ENCODE measurements around the gene TMEM208. TPM values are rescaled to one million over a fixed set of nuclear protein-coding genes. Genes with fewer than 3 reads are reported as not detected.

Gene TMEM208
- total and polyA plus RNA-seq, 9 donors = 17.5 to 27.1 (median 22.3) TPM

DNA sequence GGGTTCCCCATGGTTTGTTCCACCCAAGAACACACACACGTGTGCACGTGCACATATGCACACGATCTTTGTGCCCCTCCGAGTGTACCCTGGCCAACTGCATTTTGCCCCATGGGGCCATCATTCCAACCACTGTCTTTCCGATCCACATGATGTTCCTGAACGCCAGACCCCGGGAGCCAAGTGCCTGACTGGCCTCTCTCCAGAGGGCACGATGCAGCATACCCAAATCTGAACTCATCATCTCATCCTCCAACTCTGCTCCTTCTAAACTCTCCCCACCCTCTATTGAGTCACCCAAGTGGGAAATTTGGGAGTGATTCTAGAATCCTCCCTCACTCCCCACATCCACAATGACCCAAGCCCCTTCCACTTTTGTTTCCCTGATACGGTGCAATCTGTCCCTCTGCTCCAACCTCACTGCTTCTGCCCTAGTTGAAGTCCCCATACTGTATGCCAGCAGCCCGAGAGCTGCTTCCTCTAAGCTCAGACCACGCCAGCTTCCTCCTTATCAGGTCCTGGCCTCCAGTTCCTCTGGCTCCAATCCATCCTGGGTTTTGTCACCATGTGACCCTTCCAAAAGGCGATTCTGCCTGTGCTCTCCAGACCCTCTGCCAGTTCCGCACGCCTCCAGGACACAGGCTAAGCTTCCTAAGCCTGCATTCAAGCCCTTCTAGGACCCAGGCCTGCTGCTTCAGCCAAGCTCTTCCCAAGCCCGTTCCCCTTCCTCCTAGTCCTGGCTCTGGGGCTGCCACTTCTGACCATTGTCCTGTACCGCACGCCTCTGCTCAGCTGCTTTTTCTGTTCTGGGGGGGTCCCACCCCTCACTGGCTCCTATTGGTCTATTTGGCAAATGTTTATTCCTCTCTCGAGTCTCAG, 10.1 kb upstream of the TMEM208 start:
- Histone ChIP-seq H3K27me3 (ENCODE audit: control insufficient read depth, insufficient read depth, low read length) (no peaks in the 10 kb centered on the region), H3K4me3 (ENCODE audit: low read length) (no peak overlapping the region), H3K27ac (ENCODE audit: low read length) (no peak overlapping the region), H3K9me3 (replicated peaks; ENCODE audit: control insufficient read depth, low read depth, low read length) (no peaks in the 10 kb centered on the region), H3K36me3 (ENCODE audit: control insufficient read depth, insufficient read depth, low read length) (peaks cover 6% of the 10 kb centered on the region), H3K4me1 (ENCODE audit: control insufficient read depth, insufficient read depth, low read length) (peaks cover 7% of the 10 kb centered on the region)
- peak; percentile 42 for DNase-seq
- 72% methylated on average over 15 of the region's 18 CpGs for WGBS (ENCODE audit: insufficient coverage)

DNA sequence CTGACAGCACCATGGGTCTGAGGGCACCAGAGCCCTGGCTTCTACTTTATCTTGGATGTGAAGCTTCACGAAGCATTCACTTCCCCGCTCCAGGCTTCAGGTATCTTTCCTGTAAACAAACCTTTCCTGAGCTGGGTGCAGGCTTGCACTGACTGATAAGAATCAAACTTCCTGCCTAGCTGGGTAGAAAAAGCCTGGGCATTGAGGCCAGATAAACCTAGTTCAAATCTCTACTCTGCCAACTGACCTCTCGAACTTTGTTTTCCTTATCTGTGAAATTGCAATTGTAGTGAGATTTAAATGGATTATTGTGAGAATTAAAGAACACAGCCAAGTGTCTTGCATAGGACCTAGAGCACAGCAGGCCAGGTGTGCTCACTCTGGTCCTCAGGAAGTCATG, 2.9 kb upstream of the TMEM208 start:
- no peak overlapping the region for H3K4me3 ChIP-seq (ENCODE audit: low read length)
- no peak for DNase-seq
- H3K4me1 ChIP-seq (ENCODE audit: control insufficient read depth, insufficient read depth, low read length) = peaks cover 23% of the 10 kb centered on the region
- H3K27me3 ChIP-seq (ENCODE audit: control insufficient read depth, insufficient read depth, low read length) = no peaks in the 10 kb centered on the region
- H3K9me3 ChIP-seq (replicated peaks; ENCODE audit: control insufficient read depth, low read depth, low read length) = no peaks in the 10 kb centered on the region
- H3K27ac ChIP-seq (ENCODE audit: low read length) = no peak overlapping the region
- H3K36me3 ChIP-seq (ENCODE audit: control insufficient read depth, insufficient read depth, low read length) = peaks cover 12% of the 10 kb centered on the region
- WGBS (ENCODE audit: insufficient coverage) = 79% methylated on average over 2 of the region's 3 CpGs

DNA sequence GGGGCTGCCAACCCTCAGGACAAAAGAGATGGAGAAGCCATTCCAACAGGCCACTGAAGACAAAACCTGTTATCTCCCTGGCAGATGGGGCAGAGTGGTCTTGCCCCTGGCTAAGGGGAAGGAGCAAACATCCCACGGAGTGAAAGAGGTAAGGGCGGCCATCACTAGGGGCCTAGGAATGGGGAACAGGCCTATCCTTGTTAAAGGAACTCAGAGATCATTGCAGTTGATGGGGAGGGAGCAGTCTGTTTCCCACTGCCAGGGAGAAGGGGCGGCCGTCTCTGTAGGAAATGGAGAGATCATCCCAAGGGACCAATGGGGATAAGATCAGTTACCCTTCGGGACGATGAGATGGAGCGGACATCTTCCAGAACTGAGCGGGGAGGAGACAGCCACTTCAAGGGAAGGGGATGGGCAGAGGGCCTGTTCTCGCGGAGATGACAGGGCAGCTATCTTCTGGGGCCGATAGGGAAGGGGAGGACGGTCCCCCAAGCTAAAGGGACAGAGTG, 581 bp upstream of the TMEM208 start:
- Histone ChIP-seq H3K4me1 (ENCODE audit: control insufficient read depth, insufficient read depth, low read length) (peaks cover 23% of the 10 kb centered on the region), H3K27ac (ENCODE audit: low read length) (peak overlapping the region; percentile 86), H3K9me3 (replicated peaks; ENCODE audit: control insufficient read depth, low read depth, low read length) (no peaks in the 10 kb centered on the region), H3K27me3 (ENCODE audit: control insufficient read depth, insufficient read depth, low read length) (no peaks in the 10 kb centered on the region), H3K36me3 (ENCODE audit: control insufficient read depth, insufficient read depth, low read length) (peaks cover 35% of the 10 kb centered on the region), H3K4me3 (ENCODE audit: low read length) (peak overlapping the region; percentile 78)
- DNase-seq = no peak
- WGBS (ENCODE audit: insufficient coverage) = 7% methylated on average over 11 of the region's 12 CpGs

DNA sequence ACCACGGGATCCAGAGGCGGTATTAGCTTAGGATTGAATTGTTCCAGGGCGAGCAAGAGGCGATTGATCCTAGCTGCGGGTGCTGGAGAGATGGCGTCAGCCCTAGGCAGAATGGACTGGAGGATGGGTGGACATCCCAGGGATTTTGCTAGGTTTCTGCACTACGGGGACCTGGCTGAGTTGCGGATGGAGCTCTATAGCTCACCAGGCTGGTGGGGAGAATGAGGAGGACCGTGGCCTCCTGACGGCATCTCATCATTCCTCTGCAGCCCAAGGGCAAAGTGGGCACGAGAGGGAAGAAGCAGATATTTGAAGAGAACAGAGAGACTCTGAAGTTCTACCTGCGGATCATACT, 614 bp downstream of the TMEM208 start:
- Histone ChIP-seq H3K27ac (ENCODE audit: low read length) (peak overlapping the region; percentile 32), H3K4me1 (ENCODE audit: control insufficient read depth, insufficient read depth, low read length) (peaks cover 23% of the 10 kb centered on the region), H3K4me3 (ENCODE audit: low read length) (peak overlapping the region; percentile 78), H3K9me3 (replicated peaks; ENCODE audit: control insufficient read depth, low read depth, low read length) (no peaks in the 10 kb centered on the region), H3K36me3 (ENCODE audit: control insufficient read depth, insufficient read depth, low read length) (peaks cover 42% of the 10 kb centered on the region), H3K27me3 (ENCODE audit: control insufficient read depth, insufficient read depth, low read length) (no peaks in the 10 kb centered on the region)
- 11% methylated on average over 9 of the region's 12 CpGs for WGBS (ENCODE audit: insufficient coverage)
- DNase-seq = no peak

DNA sequence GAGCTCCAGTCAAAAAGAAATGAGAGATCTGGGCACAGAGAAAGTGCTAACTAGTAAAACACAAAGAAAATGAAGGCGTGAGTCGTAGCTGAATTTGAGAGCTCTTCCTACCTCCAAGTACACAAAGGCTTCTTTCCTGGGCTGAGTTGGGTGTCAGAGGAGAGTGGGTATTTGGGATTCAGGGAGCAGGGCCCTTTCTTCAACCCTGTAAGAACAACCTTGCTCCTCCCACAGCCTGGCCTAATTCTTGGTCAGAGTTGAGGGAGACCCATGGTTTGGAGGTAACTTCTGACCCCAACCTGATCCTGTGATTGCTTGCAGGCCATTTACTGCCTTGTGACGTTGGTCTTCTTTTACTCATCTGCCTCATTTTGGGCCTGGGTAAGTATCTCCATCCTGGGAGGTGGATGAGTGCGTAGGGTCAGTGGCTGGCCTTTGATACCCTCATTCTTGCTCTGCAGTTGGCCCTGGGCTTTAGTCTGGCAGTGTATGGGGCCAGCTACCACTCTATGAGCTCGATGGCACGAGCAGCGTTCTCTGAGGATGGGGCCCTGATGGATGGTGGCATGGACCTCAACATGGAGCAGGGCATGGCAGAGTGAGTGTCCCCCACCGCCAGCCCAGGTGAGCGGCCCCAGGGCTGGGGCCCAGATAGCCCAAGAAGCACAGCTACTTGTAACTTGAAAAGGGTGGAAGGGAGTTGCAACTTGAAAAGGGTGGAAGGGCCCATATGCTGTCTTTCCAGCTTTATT, 1.3 kb downstream of the TMEM208 start:
- Histone ChIP-seq H3K4me1 (ENCODE audit: control insufficient read depth, insufficient read depth, low read length) (peaks cover 23% of the 10 kb centered on the region), H3K9me3 (replicated peaks; ENCODE audit: control insufficient read depth, low read depth, low read length) (no peaks in the 10 kb centered on the region), H3K4me3 (ENCODE audit: low read length) (peak overlapping the region; percentile 78), H3K36me3 (ENCODE audit: control insufficient read depth, insufficient read depth, low read length) (peaks cover 43% of the 10 kb centered on the region), H3K27me3 (ENCODE audit: control insufficient read depth, insufficient read depth, low read length) (no peaks in the 10 kb centered on the region), H3K27ac (ENCODE audit: low read length) (no peak overlapping the region)
- WGBS (ENCODE audit: insufficient coverage) = 87% methylated on average over 5 of the region's 9 CpGs
- no peak for DNase-seq

DNA sequence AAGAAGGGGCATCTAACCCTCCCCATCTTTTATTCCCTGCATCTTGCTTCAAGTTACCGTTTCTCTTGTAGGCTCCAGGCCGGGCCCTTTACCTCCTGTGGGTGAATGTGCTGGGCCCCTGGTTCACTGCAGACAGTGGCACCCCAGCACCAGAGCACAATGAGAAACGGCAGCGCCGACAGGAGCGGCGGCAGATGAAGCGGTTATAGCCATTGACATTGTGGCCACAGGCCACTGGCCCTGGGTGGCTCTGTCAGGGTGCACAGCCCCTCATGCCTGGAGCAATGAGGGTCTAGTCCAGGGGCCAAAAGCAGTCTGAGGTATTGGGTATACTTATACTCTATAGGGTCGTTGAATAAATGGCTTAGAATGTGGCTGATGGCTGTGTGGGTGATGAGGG, 2.0 kb downstream of the TMEM208 start:
- no peak overlapping the region for H3K4me3 ChIP-seq (ENCODE audit: low read length)
- no peak overlapping the region for H3K27ac ChIP-seq (ENCODE audit: low read length)
- no peaks in the 10 kb centered on the region for H3K9me3 ChIP-seq (replicated peaks; ENCODE audit: control insufficient read depth, low read depth, low read length)
- WGBS (ENCODE audit: insufficient coverage) = 92% methylated on average over 8 of the region's 9 CpGs
- DNase-seq = no peak
- no peaks in the 10 kb centered on the region for H3K27me3 ChIP-seq (ENCODE audit: control insufficient read depth, insufficient read depth, low read length)
- peaks cover 49% of the 10 kb centered on the region for H3K36me3 ChIP-seq (ENCODE audit: control insufficient read depth, insufficient read depth, low read length)
- peaks cover 23% of the 10 kb centered on the region for H3K4me1 ChIP-seq (ENCODE audit: control insufficient read depth, insufficient read depth, low read length)

DNA sequence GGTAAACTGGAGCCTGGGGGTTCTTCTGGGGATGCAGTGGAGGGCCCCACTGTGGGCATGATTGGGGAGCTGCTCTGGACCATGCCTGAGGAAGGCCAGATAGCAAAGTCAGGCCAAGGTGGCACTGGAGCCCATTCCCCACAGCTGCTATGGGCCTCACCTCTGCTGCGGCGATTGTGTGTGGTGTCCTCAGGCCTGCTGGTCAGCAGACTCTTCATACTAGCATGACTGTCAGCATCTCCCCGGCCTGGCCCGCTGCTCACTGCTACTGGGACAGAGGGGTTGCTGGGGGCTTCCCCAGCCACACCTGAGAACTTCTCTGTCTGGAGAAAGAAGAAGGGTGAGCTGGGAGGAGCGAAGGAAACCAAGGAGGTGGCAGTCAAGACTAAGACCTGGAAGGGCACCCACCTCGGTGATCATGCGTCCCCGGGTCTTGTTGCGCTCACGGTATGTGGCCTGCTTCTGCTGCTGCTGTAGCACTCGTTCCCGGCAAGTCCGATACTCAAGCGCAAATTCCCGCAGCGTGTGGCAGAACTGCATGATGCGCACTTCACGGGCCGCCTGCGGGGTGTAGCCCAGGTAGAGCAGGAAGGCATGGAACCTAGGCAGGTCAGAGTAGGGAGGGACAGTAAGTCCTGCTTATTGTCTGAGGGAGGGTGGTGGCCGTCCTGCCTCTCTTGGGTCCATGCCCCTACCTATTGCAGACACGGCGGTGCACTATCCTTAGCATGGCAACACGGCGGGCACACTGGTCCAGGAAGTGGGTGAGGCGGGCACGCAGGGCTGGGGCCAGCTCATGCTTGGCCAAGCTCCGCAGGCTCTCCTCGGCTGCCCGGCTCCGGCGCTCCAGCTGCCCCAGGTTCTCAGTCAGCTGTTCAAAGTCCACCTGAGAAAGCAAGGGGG, 3.2 kb downstream of the TMEM208 start:
- 95% methylated on average over 32 of the region's 32 CpGs for WGBS (ENCODE audit: insufficient coverage)
- Histone ChIP-seq H3K36me3 (ENCODE audit: control insufficient read depth, insufficient read depth, low read length) (peaks cover 60% of the 10 kb centered on the region), H3K27ac (ENCODE audit: low read length) (no peak overlapping the region)

DNA sequence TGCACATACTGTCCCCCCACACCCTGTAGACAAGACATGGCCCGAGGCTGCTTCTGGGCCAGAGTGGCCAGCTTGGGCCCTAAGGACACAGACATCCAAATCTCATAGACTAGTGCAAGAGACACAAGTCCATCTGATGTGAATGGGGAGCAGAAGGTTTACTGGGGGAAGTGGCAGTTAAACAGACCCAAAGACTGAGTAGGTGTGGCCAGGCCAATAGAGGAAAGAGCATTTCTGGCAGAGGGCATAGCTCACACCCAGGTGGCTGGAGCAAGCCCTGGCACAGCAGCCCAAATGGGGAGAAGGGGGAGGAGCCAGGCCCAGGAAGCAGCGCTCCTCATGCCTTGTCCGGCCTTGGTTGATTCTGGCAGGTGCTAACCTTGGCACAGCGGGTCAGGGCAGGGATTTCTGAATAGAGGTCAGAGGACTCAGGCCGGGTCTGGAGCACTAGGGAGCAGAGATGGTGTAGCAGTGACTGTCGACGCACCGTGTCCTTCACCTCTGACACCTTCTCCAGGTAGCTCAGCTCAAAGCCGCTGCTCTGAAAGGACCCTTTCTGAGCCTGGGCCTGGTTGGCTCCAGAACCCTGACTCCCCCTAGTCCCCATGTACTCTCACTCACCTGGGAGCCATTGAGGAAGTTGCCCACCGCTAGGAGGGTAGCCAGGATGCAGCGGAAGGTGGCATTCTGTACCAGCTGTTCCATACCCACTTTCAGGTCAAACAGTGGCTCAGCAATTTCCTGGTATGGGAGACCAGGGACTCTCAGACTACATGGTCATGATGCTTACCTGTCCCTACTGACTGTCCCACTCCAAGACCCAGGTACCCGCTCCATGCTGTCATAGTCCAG, 4.1 kb downstream of the TMEM208 start:
- no peaks in the 10 kb centered on the region for H3K27me3 ChIP-seq (ENCODE audit: control insufficient read depth, insufficient read depth, low read length)
- no peaks in the 10 kb centered on the region for H3K9me3 ChIP-seq (replicated peaks; ENCODE audit: control insufficient read depth, low read depth, low read length)
- no peak overlapping the region for H3K4me3 ChIP-seq (ENCODE audit: low read length)
- H3K4me1 ChIP-seq (ENCODE audit: control insufficient read depth, insufficient read depth, low read length) = peaks cover 15% of the 10 kb centered on the region
- 85% methylated on average over 7 of the region's 12 CpGs for WGBS (ENCODE audit: insufficient coverage)
- no peak overlapping the region for H3K27ac ChIP-seq (ENCODE audit: low read length)
- peaks cover 68% of the 10 kb centered on the region for H3K36me3 ChIP-seq (ENCODE audit: control insufficient read depth, insufficient read depth, low read length)
- DNase-seq = no peak

More for the DNA sequence above, 3.2 kb downstream of the TMEM208 start:
- no peak overlapping the region for H3K4me3 ChIP-seq (ENCODE audit: low read length)
- peaks cover 23% of the 10 kb centered on the region for H3K4me1 ChIP-seq (ENCODE audit: control insufficient read depth, insufficient read depth, low read length)
- no peak for DNase-seq
- no peaks in the 10 kb centered on the region for H3K9me3 ChIP-seq (replicated peaks; ENCODE audit: control insufficient read depth, low read depth, low read length)
- no peaks in the 10 kb centered on the region for H3K27me3 ChIP-seq (ENCODE audit: control insufficient read depth, insufficient read depth, low read length)

DNA sequence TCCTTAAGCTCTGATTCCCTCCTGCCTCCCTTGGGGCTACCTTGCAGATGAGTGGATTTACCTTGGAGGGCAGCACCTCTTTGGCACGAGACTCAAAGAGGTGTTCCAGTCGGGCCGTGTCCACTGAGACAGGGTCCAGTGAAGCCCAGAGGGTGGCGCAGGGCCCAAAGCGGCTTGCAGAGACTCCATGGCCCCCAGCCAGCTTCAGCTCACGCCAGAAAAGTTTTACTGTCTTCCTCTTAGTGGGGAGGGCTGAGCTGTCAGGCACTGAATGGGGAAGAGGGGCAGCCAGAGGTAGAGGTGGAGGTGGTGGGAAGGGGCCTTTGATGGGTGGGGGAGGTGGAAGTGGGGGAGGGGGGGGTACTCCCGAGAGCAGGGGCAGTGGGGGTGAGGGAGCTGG, 6.7 kb downstream of the TMEM208 start:
- Histone ChIP-seq H3K27me3 (ENCODE audit: control insufficient read depth, insufficient read depth, low read length) (no peaks in the 10 kb centered on the region), H3K27ac (ENCODE audit: low read length) (no peak overlapping the region), H3K4me3 (ENCODE audit: low read length) (no peak overlapping the region), H3K4me1 (ENCODE audit: control insufficient read depth, insufficient read depth, low read length) (no peaks in the 10 kb centered on the region), H3K36me3 (ENCODE audit: control insufficient read depth, insufficient read depth, low read length) (peaks cover 81% of the 10 kb centered on the region), H3K9me3 (replicated peaks; ENCODE audit: control insufficient read depth, low read depth, low read length) (no peaks in the 10 kb centered on the region)
- no peak for DNase-seq
- 77% methylated on average over 5 of the region's 7 CpGs for WGBS (ENCODE audit: insufficient coverage)
